ENCODE results near the gene EXOC3L4.

GRCh38 chr14:103072595-103073366, 21.7 kb upstream of the EXOC3L4 start:
- TF ChIP-seq CTCF (IDR thresholded peaks at IDR 0.05; ENCODE audit: low read depth, low read length) (no peak), POLR2A (IDR thresholded peaks at IDR 0.05; ENCODE audit: extremely low read depth, insufficient read length) (no peak), MAX (IDR thresholded peaks at IDR 0.05; ENCODE audit: low read depth, low read length) (no peak)
